ENCODE data around the gene PSMA6.

The PSMA6 gene

DNA sequence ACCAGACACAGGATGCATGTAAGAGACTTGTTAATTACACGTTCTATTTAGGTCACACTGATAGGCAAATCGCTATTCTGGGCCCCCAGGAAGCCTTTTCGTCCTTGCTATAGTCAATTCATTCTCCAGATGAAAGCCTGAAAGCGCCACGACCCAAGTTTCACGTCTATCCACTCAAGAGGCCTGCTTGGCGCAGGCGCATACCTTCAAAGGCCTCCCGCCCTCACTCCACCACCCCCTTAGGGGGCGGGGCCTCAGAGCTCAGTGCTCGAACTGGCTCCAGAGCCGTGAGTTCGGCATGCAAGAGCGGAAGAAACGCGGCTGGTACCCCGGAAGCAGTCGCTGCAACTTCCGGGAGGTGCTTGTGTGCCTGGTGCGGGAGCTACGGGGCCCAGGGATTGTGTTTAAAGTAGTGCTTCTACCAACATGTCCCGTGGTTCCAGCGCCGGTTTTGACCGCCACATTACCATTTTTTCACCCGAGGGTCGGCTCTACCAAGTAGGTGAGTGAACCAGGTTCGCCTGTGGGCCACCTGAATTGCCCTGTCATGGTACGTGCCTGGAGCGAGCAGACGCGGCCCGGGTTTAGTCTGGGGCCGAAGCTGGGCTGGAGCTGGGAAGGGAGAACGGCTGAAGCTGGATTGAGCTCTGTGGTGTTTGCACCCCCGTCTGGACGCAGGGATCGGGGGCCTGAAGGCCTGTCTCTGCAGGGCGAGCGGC lies at the start of gene PSMA6:
PSMA6 (plus strand) TSS at position 332 of the 719 bp plus-strand sequence; CDS start at position 427, 95 bp downstream.
- no peak for TF ChIP-seq CTCF (conservative IDR thresholded peaks at IDR 0.05)
- peak within 1 kb of the TSS; percentile 86 for H3K27ac ChIP-seq

DNA sequence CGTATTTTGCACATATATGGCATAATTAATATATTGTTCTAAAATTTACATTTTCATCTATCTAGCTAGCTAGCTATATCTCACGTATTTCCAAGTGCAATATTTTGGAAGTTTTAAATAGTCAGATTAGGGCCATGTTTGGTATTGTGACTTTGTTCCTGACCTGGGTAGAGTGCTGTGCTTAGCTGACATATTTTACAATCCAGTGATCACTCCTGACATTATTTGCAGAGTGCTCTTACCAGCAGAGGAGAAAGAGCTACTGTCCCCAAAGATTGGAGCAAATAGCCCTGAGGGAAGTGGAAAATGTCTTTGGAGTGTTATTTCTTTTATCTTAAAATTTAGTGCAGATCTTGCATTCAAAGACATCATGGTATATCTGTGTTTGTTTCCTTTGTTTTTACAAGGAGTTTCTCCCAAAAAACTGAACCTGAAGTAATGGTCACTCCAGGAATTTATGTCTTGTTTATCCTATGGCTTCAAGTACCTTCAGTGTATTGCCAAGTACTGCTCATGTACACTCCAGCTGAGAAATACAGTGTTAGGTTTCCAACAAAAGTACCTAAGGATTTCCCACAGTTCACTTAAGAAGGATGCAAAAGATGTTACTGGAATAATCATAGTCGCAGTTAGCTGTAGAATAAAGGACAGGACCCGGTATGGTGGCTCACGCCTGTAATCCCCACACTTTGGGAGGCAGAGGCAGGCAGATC lies 49.4 kb upstream of the PSMA6 start:
- no peak for TF ChIP-seq CTCF (conservative IDR thresholded peaks at IDR 0.05)
- H3K27ac ChIP-seq: no peak overlapping the region

DNA sequence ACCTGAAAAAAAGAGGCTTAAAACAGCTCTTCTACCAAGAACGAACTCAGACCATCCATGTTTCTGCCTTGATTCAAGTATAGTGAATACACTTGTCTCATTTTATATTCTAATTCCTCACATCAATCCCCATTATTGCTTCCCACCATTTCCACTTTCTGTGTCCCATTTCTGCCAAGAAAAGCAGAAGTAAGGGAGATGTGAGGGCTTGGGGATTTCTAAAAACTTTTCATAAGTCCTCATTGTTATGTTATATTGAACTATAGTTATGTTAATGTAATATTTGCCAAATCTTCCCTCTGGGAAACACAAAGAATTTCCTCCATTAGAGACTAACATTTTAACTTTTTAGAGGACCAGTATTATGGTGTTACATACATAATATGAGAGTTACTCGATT lies 48.2 kb upstream of the PSMA6 start:
- TF ChIP-seq CTCF (conservative IDR thresholded peaks at IDR 0.05): no peak
- H3K27ac ChIP-seq: no peak overlapping the region

DNA sequence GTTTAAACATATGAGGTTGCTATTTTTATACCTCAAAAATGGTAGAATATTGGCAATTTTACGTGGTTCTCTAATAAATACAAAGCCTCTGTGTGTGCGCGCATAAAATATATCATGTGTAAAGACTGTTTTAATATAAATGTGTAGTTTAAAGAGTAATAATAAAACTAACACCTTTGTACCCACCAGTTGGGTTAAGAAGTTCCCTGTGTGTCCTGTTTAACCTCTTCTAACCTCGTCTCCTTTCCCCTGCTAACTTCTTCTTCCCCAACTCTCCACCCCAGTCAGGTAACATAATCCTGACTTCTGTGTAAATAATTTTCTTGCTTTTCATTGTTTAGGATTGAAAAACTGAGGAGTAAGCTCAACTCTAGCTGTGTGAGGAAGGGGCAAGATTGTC lies 47.6 kb upstream of the PSMA6 start:
- no peak for TF ChIP-seq CTCF (conservative IDR thresholded peaks at IDR 0.05)
- H3K27ac ChIP-seq: no peak overlapping the region

- no peak overlapping the region for H3K27ac ChIP-seq
- TF ChIP-seq CTCF (conservative IDR thresholded peaks at IDR 0.05): no peak
These were observed 47.1 kb upstream of the PSMA6 start for GRCh38 chr14:35245051-35245450.

GRCh38 chr14:35247777-35248475 lies 44.3 kb upstream of the PSMA6 start:
- no peak for TF ChIP-seq CTCF (conservative IDR thresholded peaks at IDR 0.05)
- no peak overlapping the region for H3K27ac ChIP-seq

- H3K27ac ChIP-seq: no peak overlapping the region
These were observed 43.8 kb upstream of the PSMA6 start for GRCh38 chr14:35248476-35248788.

More at GRCh38 chr14:35248476-35248788, 43.8 kb upstream of the PSMA6 start:
- no peak for TF ChIP-seq CTCF (conservative IDR thresholded peaks at IDR 0.05)

Measured in VCaP (cell line).